ENCODE measurements around the gene SVBP. TPM values are rescaled to one million over a fixed set of nuclear protein-coding genes. Genes with fewer than 3 reads are reported as not detected.

Gene SVBP
- total and polyA plus RNA-seq, 5 donors: 12.7 to 28.9 (median 14.5) TPM

DNA sequence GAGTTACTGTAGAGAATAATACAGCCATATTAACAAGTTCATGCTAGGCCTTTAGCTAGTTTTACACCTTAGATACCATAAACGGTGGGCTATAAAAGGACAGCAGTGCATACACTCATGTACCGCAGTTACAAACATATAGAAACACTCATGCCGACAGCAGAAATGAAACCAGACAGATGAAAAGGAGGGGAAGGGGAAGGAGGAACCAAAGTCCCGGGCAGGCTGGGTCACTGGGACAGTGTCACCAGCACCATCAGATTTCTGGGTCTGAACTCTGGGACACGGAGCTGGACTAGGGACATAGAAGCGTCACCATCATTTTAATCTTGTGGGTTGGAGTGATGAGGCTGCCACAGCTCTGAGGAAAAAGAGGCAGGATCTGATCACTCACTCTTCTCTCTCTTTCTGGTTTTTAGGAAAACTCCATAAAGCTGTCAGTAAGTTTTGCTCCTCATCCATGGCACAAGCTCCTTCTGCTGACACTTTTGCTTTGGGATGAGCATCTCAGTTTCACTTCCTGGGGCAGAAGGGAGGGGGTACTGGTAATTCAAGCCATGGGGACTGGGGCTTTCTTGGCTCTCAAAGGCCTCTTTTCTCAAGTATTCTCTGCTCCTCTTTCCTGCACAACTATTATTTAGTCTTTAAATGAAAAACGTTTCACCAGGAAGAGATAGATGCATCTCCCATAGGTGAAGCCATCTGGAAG lies 21.4 kb upstream of the SVBP start:
- Histone ChIP-seq H3K4me1 (ENCODE audit: control insufficient read depth, insufficient read depth, low read length) (no peaks in the 10 kb centered on the region), H3K27ac (ENCODE audit: low read length) (no peak overlapping the region), H3K9me3 (ENCODE audit: control insufficient read depth, low read length) (no peaks in the 10 kb centered on the region), H3K4me3 (ENCODE audit: low read length) (no peak overlapping the region), H3K27me3 (ENCODE audit: control insufficient read depth, insufficient read depth) (no peaks in the 10 kb centered on the region)
- WGBS: 84% methylated on average over 7 of the region's 7 CpGs
- intact Hi-C loops (cut with DNase I): no loop called here
- ATAC-seq (no peak), DNase-seq (no peak)

DNA sequence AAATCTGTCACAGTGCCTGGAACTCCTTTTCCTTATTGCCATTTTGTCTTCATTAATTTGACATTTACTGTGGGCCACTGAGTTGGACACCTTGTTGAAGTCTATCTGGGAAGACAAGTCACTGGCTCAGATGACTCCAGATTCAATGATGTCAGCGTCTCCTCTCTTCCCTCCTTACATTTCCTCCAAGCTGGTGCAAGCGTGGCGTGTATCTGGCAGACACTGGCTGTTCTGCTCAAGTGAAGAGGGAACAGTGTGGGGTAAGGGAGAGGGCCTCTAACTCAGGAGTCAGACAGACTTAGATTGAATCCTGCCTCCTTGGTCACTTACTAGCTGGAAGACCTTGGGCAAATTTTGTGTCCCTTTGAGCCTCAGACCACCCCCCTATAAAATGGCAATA lies 20.5 kb upstream of the SVBP start:
- Histone ChIP-seq H3K27ac (ENCODE audit: low read length) (no peak overlapping the region), H3K4me3 (ENCODE audit: low read length) (no peak overlapping the region), H3K4me1 (ENCODE audit: control insufficient read depth, insufficient read depth, low read length) (no peaks in the 10 kb centered on the region), H3K27me3 (ENCODE audit: control insufficient read depth, insufficient read depth) (no peaks in the 10 kb centered on the region), H3K9me3 (ENCODE audit: control insufficient read depth, low read length) (no peaks in the 10 kb centered on the region)
- intact Hi-C loops (cut with DNase I): no loop called here
- ATAC-seq: peak; percentile 27 to 44
- WGBS: 48% methylated on average over 3 of the region's 3 CpGs
- no peak for DNase-seq

DNA sequence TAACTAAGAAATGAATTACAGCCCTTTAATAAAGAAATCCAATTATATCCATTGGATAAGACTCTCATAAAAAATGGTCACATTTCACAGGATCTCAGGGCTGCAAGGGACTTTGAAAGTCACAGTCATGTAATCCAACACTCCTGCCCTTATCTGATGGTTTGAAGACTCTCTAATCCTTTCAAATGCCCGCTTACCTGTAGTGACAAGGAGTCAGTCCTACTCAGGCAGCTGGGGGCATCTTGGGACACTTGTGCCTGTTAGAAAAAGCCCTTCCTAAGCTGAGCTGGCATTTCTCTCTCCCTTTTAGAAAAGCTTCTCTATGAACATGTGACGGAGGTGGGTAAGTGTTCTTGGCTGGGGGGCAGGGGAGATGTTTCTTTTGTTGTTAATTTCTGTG lies 18.2 kb upstream of the SVBP start:
- WGBS: 98% methylated on average over 2 of the region's 2 CpGs
- ATAC-seq (no peak), DNase-seq (no peak)
- H3K4me1 ChIP-seq (ENCODE audit: control insufficient read depth, insufficient read depth, low read length): no peaks in the 10 kb centered on the region
- H3K27me3 ChIP-seq (ENCODE audit: control insufficient read depth, insufficient read depth): no peaks in the 10 kb centered on the region
- H3K4me3 ChIP-seq (ENCODE audit: low read length): no peak overlapping the region
- intact Hi-C loops (cut with DNase I): no loop called here
- H3K27ac ChIP-seq (ENCODE audit: low read length): no peak overlapping the region
- H3K9me3 ChIP-seq (ENCODE audit: control insufficient read depth, low read length): no peaks in the 10 kb centered on the region

DNA sequence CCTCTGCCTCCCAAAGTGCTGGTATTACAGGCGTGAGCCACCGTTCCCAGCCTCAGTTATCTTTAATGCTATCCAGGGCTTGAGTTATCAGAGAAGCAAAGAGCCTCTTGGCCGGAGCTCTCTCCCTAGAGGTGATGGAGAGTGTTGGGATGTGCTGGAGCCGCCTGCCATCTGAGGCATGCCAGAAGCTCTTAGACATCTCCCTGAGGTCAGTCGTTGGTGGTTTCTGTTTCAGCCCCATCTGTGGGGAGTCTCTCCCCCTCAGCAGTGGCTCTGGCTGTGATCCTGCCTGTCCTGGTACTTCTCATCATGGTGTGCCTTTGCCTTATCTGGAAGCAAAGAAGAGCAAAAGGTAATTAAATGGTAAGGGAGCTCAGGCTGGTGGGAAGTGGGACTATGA lies 17.6 kb upstream of the SVBP start:
- Histone ChIP-seq H3K9me3 (ENCODE audit: control insufficient read depth, low read length) (no peaks in the 10 kb centered on the region), H3K4me1 (ENCODE audit: control insufficient read depth, insufficient read depth, low read length) (no peaks in the 10 kb centered on the region), H3K27me3 (ENCODE audit: control insufficient read depth, insufficient read depth) (no peaks in the 10 kb centered on the region), H3K27ac (ENCODE audit: low read length) (no peak overlapping the region), H3K4me3 (ENCODE audit: low read length) (no peak overlapping the region)
- intact Hi-C loops (cut with DNase I): no loop called here
- DNase-seq (no peak), ATAC-seq (no peak)
- 66% methylated on average over 5 of the region's 5 CpGs for WGBS

DNA sequence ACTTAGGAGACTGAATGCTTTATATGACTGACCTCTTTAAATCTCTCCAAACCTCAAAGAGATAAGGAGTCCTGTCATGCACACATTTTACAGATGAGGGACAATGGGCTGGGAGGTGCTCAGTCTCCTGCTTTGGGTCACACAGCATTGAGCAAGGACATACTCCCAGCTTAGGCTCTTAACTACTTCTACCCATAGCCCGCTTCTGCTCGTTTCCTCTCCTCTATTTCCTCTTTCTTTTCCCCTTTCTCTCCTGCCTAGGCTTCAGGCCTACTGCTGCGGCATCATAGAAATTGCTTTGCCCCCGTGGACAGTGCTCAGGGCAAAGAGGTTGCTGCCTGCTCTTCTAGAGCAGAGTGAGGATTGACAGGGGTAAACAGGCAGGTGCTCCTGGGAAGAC lies 16.8 kb upstream of the SVBP start:
- Histone ChIP-seq H3K9me3 (ENCODE audit: control insufficient read depth, low read length) (no peaks in the 10 kb centered on the region), H3K27ac (ENCODE audit: low read length) (no peak overlapping the region), H3K4me1 (ENCODE audit: control insufficient read depth, insufficient read depth, low read length) (no peaks in the 10 kb centered on the region), H3K27me3 (ENCODE audit: control insufficient read depth, insufficient read depth) (no peaks in the 10 kb centered on the region), H3K4me3 (ENCODE audit: low read length) (no peak overlapping the region)
- intact Hi-C loops (cut with DNase I): no loop called here
- ATAC-seq (no peak), DNase-seq (no peak)
- WGBS: 89% methylated on average over 4 of the region's 4 CpGs

DNA sequence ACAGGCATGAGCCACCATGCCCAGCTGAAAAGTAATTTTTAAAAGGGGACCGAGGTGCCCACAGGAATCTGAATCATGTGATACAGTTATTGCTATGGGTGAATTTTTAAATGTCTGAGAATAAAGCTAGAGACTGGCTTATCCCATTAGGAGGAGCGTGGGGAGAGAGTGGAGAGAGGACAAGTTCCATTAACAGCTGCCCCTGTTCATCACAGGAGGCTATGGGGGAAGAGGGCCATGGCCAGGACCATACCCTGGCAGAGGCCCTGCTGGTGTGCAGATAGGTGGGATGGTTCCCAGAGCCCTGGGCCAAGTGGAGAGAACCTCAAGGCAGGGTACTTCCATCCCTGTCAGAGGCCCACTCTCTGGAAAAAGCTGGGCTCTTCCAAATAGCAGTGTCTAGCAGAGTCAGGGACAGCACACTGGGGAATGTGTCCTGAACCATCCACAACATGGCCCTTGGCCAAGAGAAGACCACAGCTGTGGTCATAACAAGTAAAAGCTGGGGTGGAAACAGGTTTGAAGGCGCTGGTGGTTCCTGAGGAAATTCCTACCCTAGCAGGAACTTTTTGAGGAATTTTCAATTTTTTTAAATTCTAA lies 15.5 kb upstream of the SVBP start:
- no peak for ATAC-seq
- H3K27ac ChIP-seq (ENCODE audit: low read length): no peak overlapping the region

DNA sequence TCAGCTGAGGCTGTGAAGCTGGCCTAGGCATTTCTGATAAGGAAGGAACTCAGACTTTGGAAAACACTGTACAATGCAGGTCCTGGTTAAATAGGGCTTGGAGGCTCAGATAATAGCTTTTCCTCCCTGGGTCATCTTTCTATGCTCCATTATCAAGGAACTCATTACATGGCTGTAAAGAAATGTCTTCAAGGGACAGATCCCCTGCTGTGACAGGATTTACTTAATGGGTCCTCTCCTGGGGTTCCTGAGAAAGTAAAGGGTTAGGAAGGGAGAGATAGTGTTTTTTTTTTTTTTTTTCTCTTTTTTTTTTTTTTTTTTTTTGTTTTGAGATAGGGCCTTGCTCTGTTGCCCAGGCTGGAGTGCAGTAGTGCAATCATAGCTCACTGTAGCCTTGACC lies 14.1 kb upstream of the SVBP start:
- Histone ChIP-seq H3K27ac (ENCODE audit: low read length) (no peak overlapping the region), H3K4me3 (ENCODE audit: low read length) (no peak overlapping the region), H3K4me1 (ENCODE audit: control insufficient read depth, insufficient read depth, low read length) (no peaks in the 10 kb centered on the region), H3K9me3 (ENCODE audit: control insufficient read depth, low read length) (no peaks in the 10 kb centered on the region), H3K27me3 (ENCODE audit: control insufficient read depth, insufficient read depth) (no peaks in the 10 kb centered on the region)
- no peak for DNase-seq
- intact Hi-C loops (cut with DNase I): no loop called here
- ATAC-seq: no peak

More for the DNA sequence above, 15.5 kb upstream of the SVBP start:
- H3K4me1 ChIP-seq (ENCODE audit: control insufficient read depth, insufficient read depth, low read length): no peaks in the 10 kb centered on the region
- DNase-seq: no peak
- no peak overlapping the region for H3K4me3 ChIP-seq (ENCODE audit: low read length)
- H3K9me3 ChIP-seq (ENCODE audit: control insufficient read depth, low read length): no peaks in the 10 kb centered on the region
- H3K27me3 ChIP-seq (ENCODE audit: control insufficient read depth, insufficient read depth): no peaks in the 10 kb centered on the region
- intact Hi-C loops (cut with DNase I): no loop called here
- 90% methylated on average over 3 of the region's 3 CpGs for WGBS

DNA sequence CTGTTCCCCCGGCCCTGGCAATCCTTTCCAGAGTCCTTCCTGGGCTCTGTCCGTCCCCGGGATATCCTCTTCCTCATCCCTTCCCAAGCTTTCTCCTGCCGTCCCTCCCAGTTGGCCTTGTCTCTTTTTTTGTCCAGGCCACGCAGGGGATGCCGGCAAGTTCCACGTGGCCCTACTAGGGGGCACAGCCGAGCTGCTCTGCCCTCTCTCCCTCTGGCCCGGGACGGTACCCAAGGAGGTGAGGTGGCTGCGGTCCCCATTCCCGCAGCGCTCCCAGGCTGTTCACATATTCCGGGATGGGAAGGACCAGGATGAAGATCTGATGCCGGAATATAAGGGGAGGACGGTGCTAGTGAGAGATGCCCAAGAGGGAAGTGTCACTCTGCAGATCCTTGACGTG lies 13.4 kb upstream of the SVBP start:
- H3K27me3 ChIP-seq (ENCODE audit: control insufficient read depth, insufficient read depth): no peaks in the 10 kb centered on the region
- ATAC-seq (no peak), DNase-seq (no peak)
- intact Hi-C loops (cut with DNase I): no loop called here
- no peaks in the 10 kb centered on the region for H3K9me3 ChIP-seq (ENCODE audit: control insufficient read depth, low read length)
- H3K4me3 ChIP-seq (ENCODE audit: low read length): no peak overlapping the region
- no peaks in the 10 kb centered on the region for H3K4me1 ChIP-seq (ENCODE audit: control insufficient read depth, insufficient read depth, low read length)
- 84% methylated on average over 17 of the region's 17 CpGs for WGBS
- H3K27ac ChIP-seq (ENCODE audit: low read length): no peak overlapping the region

DNA sequence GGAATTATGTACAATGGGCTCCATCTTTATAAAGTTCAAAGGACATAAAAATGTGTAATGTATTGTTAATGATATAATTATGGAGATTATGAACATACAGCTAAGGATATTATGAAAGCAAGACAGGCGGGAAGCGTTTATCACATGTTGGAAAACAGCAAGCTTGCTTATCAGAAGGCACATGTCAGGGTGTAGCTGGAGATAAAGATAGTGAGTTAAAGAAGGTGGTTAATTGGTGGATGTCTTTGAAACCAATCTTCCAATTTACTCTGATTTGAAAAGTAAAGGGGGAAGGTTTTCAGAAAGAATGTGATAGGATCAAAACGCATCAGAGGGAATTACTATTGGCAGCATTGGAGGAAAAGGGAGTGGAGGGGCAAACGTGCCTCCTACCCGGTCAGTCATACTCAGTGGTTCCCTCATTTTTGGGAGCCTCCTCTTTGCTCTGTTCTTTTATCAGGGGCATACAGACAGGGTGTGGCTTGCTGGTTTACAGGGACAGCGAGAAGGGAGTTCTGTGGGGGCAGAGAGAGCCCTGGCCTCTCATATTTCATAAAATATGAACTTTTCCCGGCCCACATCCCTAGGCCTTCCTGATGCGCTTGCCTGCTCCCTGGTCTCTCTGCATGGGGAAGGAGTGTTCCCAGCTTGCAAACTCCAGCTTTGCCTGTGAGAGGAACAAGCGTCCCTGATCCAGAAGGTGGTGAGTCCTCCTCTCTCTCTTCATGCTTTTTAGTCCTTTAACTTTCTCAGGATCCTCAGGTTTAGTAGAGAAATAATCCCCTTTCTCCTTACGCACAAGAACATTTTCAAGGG lies 8.0 kb upstream of the SVBP start:
- no peak overlapping the region for H3K4me3 ChIP-seq (ENCODE audit: low read length)
- 63% methylated on average over 10 of the region's 10 CpGs for WGBS
- H3K27me3 ChIP-seq (ENCODE audit: control insufficient read depth, insufficient read depth): no peaks in the 10 kb centered on the region
- no peak for ATAC-seq
- H3K9me3 ChIP-seq (ENCODE audit: control insufficient read depth, low read length): no peaks in the 10 kb centered on the region
- intact Hi-C loops (cut with DNase I): no loop called here
- DNase-seq: no peak
- H3K27ac ChIP-seq (ENCODE audit: low read length): no peak overlapping the region
- no peaks in the 10 kb centered on the region for H3K4me1 ChIP-seq (ENCODE audit: control insufficient read depth, insufficient read depth, low read length)

DNA sequence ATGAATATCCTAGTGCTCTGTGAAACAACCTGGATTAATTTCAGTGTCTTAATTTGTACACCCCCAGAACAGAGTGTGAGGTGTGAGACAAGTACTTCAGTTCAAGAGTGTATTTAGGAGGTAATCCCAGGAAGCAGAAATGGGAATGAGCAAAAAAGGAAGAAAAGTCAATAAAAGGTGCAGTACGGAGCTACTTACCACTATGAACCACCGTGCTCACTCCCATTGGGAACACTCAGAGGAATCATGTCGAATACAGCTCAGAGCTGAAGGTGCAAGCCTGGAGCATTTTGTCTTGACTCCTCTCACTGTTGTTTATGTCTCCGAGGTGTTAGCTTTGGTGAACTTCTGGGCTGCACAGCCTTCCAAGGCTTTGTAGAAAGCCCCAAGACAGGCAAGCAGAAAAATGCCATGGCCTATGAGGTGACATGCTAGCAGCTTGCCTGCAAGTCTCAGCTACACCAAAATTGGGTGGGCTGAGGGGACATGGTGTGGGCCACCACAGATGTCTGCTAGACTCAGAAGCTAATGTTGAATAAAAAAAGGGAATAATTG lies 7.4 kb upstream of the SVBP start:
- WGBS: 91% methylated on average over 4 of the region's 4 CpGs
- Histone ChIP-seq H3K9me3 (ENCODE audit: control insufficient read depth, low read length) (no peaks in the 10 kb centered on the region), H3K27me3 (ENCODE audit: control insufficient read depth, insufficient read depth) (no peaks in the 10 kb centered on the region), H3K27ac (ENCODE audit: low read length) (no peak overlapping the region), H3K4me1 (ENCODE audit: control insufficient read depth, insufficient read depth, low read length) (no peaks in the 10 kb centered on the region), H3K4me3 (ENCODE audit: low read length) (no peak overlapping the region)
- intact Hi-C loops (cut with DNase I): no loop called here
- ATAC-seq (no peak), DNase-seq (no peak)

DNA sequence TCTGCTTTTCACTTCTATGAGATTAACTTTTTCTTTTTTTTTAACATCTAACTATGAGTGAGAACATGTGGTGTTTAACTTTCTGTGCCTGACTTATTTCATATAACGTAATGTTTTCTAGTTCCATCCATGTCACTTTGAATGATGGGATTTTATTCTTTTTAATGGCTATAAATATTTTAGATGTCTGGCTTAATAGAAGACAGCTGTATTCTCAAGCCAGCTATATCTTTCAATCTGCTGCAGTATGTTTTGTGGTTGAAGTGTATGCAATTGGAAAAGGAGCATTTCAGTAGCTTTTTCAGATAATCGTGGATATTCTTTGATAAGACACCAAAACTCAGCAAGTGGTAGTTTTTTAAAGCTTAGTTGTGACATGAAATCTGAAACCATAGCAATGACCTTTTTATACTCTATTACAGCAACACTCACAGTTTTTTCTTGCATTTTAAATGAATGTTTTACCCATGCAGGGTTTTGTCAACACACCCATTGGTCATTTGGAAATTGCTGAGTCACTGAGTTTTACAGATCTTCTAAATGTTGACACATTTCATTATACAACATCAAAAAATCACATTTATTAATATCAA lies 5.7 kb upstream of the SVBP start:
- H3K27me3 ChIP-seq (ENCODE audit: control insufficient read depth, insufficient read depth): no peaks in the 10 kb centered on the region
- intact Hi-C loops (cut with DNase I): no loop called here
- H3K9me3 ChIP-seq (ENCODE audit: control insufficient read depth, low read length): no peaks in the 10 kb centered on the region
- H3K4me1 ChIP-seq (ENCODE audit: control insufficient read depth, insufficient read depth, low read length): peaks cover 1% of the 10 kb centered on the region
- 54% methylated on average over 2 of the region's 2 CpGs for WGBS
- ATAC-seq: no peak
- no peak overlapping the region for H3K4me3 ChIP-seq (ENCODE audit: low read length)
- no peak overlapping the region for H3K27ac ChIP-seq (ENCODE audit: low read length)
- no peak for DNase-seq
